Natural killer cell (primary cell): ENCODE measurements around the gene SPAG7. TPM values are rescaled to one million over a fixed set of nuclear protein-coding genes. Genes with fewer than 3 reads are reported as not detected.
A peak's percentile ranks its signal among the peaks of the same experiment; 100 is the strongest.

ENCODE experiments used
- ATAC-seq, 3 donors: fragments of 150-1000 bp in 2 of 3; fragments of 200-7000 bp in 1 of 3; cut with Tn5 transposase; 1 replicate in 1 of 3; 2 replicates in 2 of 3; pipeline ENCODE4 v1.10.0; 2021; ENCODE audit warnings: mild to moderate bottlenecking in 2 of 3, moderate library complexity in 2 of 3
- DNase-seq, 2 donors: peaks; one replicate each; pipeline versions ENCODE4 v3.0.0 to v3.0.0-alpha.2; 2013 to 2021; ENCODE audit warnings: mixed read lengths in 1 of 2
- H3K27ac ChIP-seq: one replicate; pipeline ENCODE4 v1.5.1; 2013; ENCODE audit warnings: mild to moderate bottlenecking, low read length
- H3K27me3 ChIP-seq: one replicate; pipeline ENCODE4 v1.6.1; 2013; ENCODE audit warnings: low read length; ENCODE audit not compliant: control insufficient read depth, insufficient read depth
- H3K36me3 ChIP-seq: one replicate; pipeline ENCODE4 v1.6.1; 2013; ENCODE audit warnings: low read length; ENCODE audit not compliant: control insufficient read depth, insufficient read depth
- H3K4me1 ChIP-seq: one replicate; pipeline ENCODE4 v1.6.1; 2013; ENCODE audit warnings: low read length; ENCODE audit not compliant: control insufficient read depth, insufficient read depth
- H3K4me3 ChIP-seq: one replicate; pipeline ENCODE4 v1.5.1; 2013; ENCODE audit warnings: low read length
- H3K9me3 ChIP-seq: one replicate; pipeline ENCODE4 v1.6.1; 2013; ENCODE audit warnings: low read length; ENCODE audit not compliant: control insufficient read depth, insufficient read depth
- H3K27ac Mint-ChIP-seq, 2 donors: one replicate each; pipeline ENCODE4 v1.8.0; 2022; ENCODE audit warnings: mild to moderate bottlenecking in 2 of 2, mixed read lengths in 2 of 2, moderate library complexity in 1 of 2
- H3K27me3 Mint-ChIP-seq, 2 donors: one replicate each; pipeline ENCODE4 v1.8.0; 2022; ENCODE audit warnings: low read depth in 2 of 2, mixed read lengths in 2 of 2
- H3K36me3 Mint-ChIP-seq: one replicate; pipeline ENCODE4 v1.8.0; 2022; ENCODE audit warnings: mixed read lengths
- H3K4me1 Mint-ChIP-seq, 2 donors: one replicate each; pipeline ENCODE4 v1.8.0; 2022; ENCODE audit warnings: mixed read lengths in 2 of 2
- H3K4me3 Mint-ChIP-seq: one replicate; pipeline ENCODE4 v1.8.0; 2022; ENCODE audit warnings: mild to moderate bottlenecking, moderate library complexity, mixed read lengths
- H3K9me3 Mint-ChIP-seq, 2 donors: one replicate each; pipeline ENCODE4 v1.8.0; 2022; ENCODE audit warnings: mixed read lengths in 2 of 2
- CTCF ChIP-seq: fragments of 200-600 bp; IDR thresholded peaks from one replicate; pipeline ENCODE4 v1.8.0; 2022; ENCODE audit warnings: antibody characterized with exemption
- WGBS: methylation state at CpG from one replicate; pipeline ENCODE4 v1.1.7; 2013; ENCODE audit warnings: missing lambda C conversion rate; ENCODE audit not compliant: insufficient coverage; 5-methylcytosine and 5-hydroxymethylcytosine counted together
- intact Hi-C: fragments of 100-400 bp; cut with micrococcal nuclease; formaldehyde crosslinking; loops from one replicate; pipeline ENCODE4 v1.14.2; 2022
- total RNA-seq, 4 donors: library from RNA; stranded (reverse); fragments of 120-200 nt in 1 of 4; gene quantifications; one replicate each; pipeline versions ENCODE4 v1.2.3 to v1.2.4, GENCODE V29; 2013 to 2022

Gene SPAG7
- total RNA-seq, 3 donors from 2014 or later (not counting 1 experiment from before 2014, with no cell fraction given) = 45.7 to 60.2 (median 59.6) TPM

GRCh38 chr17:4942760-4943508, 24.7 kb downstream of the SPAG7 start:
- 95% methylated on average over 9 of the region's 13 CpGs for WGBS
- Mint-ChIP-seq H3K4me1 (peaks cover 71 to 89% of the 10 kb centered on the region in 2 donors), H3K27me3 (peaks cover 0 to 2% of the 10 kb centered on the region in 2 donors), H3K9me3 (no peaks in the 10 kb centered on the region), H3K4me3 (peak overlapping the region; percentile 91), H3K36me3 (peaks cover 14% of the 10 kb centered on the region), H3K27ac (peak overlapping the region; percentile 87 to 93)
- Histone ChIP-seq H3K9me3 (no peaks in the 10 kb centered on the region), H3K27me3 (no peaks in the 10 kb centered on the region), H3K4me3 (no peak overlapping the region), H3K36me3 (peaks cover 57% of the 10 kb centered on the region), H3K27ac (peak overlapping the region; percentile 96), H3K4me1 (peaks cover 79% of the 10 kb centered on the region)
- ATAC-seq (no peak), DNase-seq (no peak)
- no peak for TF ChIP-seq CTCF
- intact Hi-C loops = no loop called here

GRCh38 chr17:4941319-4941610, 26.4 kb downstream of the SPAG7 start:
- Mint-ChIP-seq H3K27ac (peak overlapping the region; percentile 87 to 93), H3K9me3 (no peaks in the 10 kb centered on the region), H3K4me3 (peak overlapping the region; percentile 91), H3K27me3 (no peaks in the 10 kb centered on the region), H3K36me3 (peaks cover 8% of the 10 kb centered on the region), H3K4me1 (peaks cover 63 to 89% of the 10 kb centered on the region in 2 donors)
- WGBS = 22% methylated on average over 3 of the region's 4 CpGs
- peaks cover 54% of the 10 kb centered on the region for H3K36me3 ChIP-seq
- intact Hi-C loops = no loop called here
- ATAC-seq = no peak
- no peaks in the 10 kb centered on the region for H3K9me3 ChIP-seq
- peak overlapping the region; percentile 77 for H3K27ac ChIP-seq
- H3K27me3 ChIP-seq = no peaks in the 10 kb centered on the region
- H3K4me1 ChIP-seq = peaks cover 73% of the 10 kb centered on the region
- H3K4me3 ChIP-seq = peak overlapping the region; percentile 91
- no peak for TF ChIP-seq CTCF
- no peak for DNase-seq

- Histone ChIP-seq H3K27me3 (no peaks in the 10 kb centered on the region), H3K36me3 (peaks cover 51% of the 10 kb centered on the region), H3K4me3 (peak overlapping the region; percentile 91), H3K9me3 (no peaks in the 10 kb centered on the region), H3K27ac (peak overlapping the region; percentile 77), H3K4me1 (peaks cover 68% of the 10 kb centered on the region)
- WGBS = under 1% methylated on average over 28 of the region's 29 CpGs
- ATAC-seq (no peak), DNase-seq (peak; percentile 36 to 68)
- Mint-ChIP-seq H3K4me1 (peaks cover 63 to 90% of the 10 kb centered on the region in 2 donors), H3K4me3 (peak overlapping the region; percentile 91), H3K36me3 (peaks cover 7% of the 10 kb centered on the region), H3K9me3 (no peaks in the 10 kb centered on the region), H3K27ac (peak overlapping the region; percentile 87 to 93), H3K27me3 (no peaks in the 10 kb centered on the region)
- intact Hi-C loops = loop anchor here (1.0 kb wide), 2 partner anchors 8 to 27 kb away; partner anchors contain the start of genes PFN1 and SPAG7
- no peak for TF ChIP-seq CTCF
Measured at GRCh38 chr17:4940555-4941318, 26.9 kb downstream of the SPAG7 start.
